Pancreas (tissue), 10 donors: ENCODE data around the gene GDF11. TPM values are rescaled to one million over a fixed set of nuclear protein-coding genes. Genes with fewer than 3 reads are reported as not detected.

Experiments used
- ATAC-seq, 4 donors: fragments of 200-7000 bp; cut with Tn5 transposase; one replicate each; pipeline versions ENCODE4 v1.8.0 to v1.9.1; 2020; ENCODE audit warnings: mild to moderate bottlenecking in 4 of 4, moderate library complexity in 4 of 4
- DNase-seq, 6 donors: peaks; one replicate each; pipeline ENCODE4 v3.0.0-alpha.2; 2020
- FAIRE-seq: peaks from 2 replicates; lab custom pipeline; 2012; peaks lifted over from hg19 to GRCh38; lab: Jason Lieb, UNC
- H3K27ac ChIP-seq, 4 donors: fragments of 200-600 bp; sonication (generic); 1 replicate in 3 of 4; 2 replicates in 1 of 4; pipeline versions ENCODE4 v1.5.0 to v1.8.0; 2020
- H3K27me3 ChIP-seq, 4 donors: fragments of 200-600 bp; one replicate each; pipeline ENCODE4 v1.8.0; 2021
- H3K36me3 ChIP-seq, 3 donors: fragments of 200-600 bp; sonication (generic) in 1 of 3; one replicate each; pipeline versions ENCODE4 v1.5.0 to v1.8.0; 2020 to 2021
- H3K4me1 ChIP-seq, 3 donors: fragments of 200-600 bp; one replicate each; pipeline ENCODE4 v1.8.0; 2021
- H3K4me3 ChIP-seq, 4 donors: fragments of 200-600 bp; sonication (generic) in 2 of 4; one replicate each; pipeline versions ENCODE4 v1.5.0 to v1.8.0; 2020 to 2021
- H3K9me3 ChIP-seq, 4 donors: fragments of 200-600 bp; one replicate each; pipeline ENCODE4 v1.8.0; 2021
- CTCF ChIP-seq, 4 donors: fragments of 200-600 bp; sonication (generic) in 3 of 4; IDR thresholded peaks; one replicate each; pipeline versions ENCODE4 v1.5.0 to v1.8.0; 2021; ENCODE audit warnings: antibody characterized with exemption in 4 of 4
- WGBS, 2 donors: extraction: QIAGEN DNeasy Blood & Tissue Kit; methylation state at CpG; one replicate each; pipeline ENCODE4 v1.1.7; 2013; 5-methylcytosine and 5-hydroxymethylcytosine counted together
- intact Hi-C, 3 donors: fragments of 100-400 bp; cut with DNase I; formaldehyde crosslinking; loops; one replicate each; pipeline versions ENCODE4 v1.11.1 to v1.14.2; 2022
- polyA plus RNA-seq, 2 donors: library from polyadenylated mRNA; stranded (reverse); fragments of 200-250 nt; gene quantifications; one replicate each; pipeline ENCODE4 v1.2.3, GENCODE V29; 2013
- total RNA-seq, 6 donors: library from RNA; stranded (reverse); fragmentation: NEBNext Ultra II Directional in 4 of 6; extraction: Animal tissue kit (Norgen Biotek cat#: 25700) in 4 of 6; gene quantifications; one replicate each; pipeline versions ENCODE4 v1.2.1 to v1.2.4, GENCODE V29; 2021 to 2023
- donor health status: healthy with polysubstance abuse.
- donor health status: DM: no; HTN: no; CAD: no; lungs with moderate emphysema.
- donor health status: DM: no; HTN: no; CAD: no.
- donor health status: control.
- donor health status: control.
- donor health status: Bipolar disorder and iron deficiency.
- donor health status: DM: yes; HTN: yes; CAD: no.
- donor health status: DM: no; HTN: no; CAD: no.
- donor health status: DM: no; HTN: no; CAD: no.
- donor health status: DM: yes; HTN: yes; CAD: no.

Gene GDF11
- total and polyA plus RNA-seq, 8 donors = 0.91 to 3.5 (median 1.3) TPM

GRCh38 chr12:55733858-55734257, 9.1 kb upstream of the GDF11 start:
- no peaks in the 10 kb centered on the region for H3K27me3 ChIP-seq
- peaks cover 0 to 12% (median 10%) of the 10 kb centered on the region in 3 donors for H3K4me1 ChIP-seq
- no peak overlapping the region for H3K27ac ChIP-seq
- 72 to 75% methylated on average over 2 of the region's 2 CpGs for WGBS, 2 donors
- no peak overlapping the region for H3K4me3 ChIP-seq
- H3K9me3 ChIP-seq = no peaks in the 10 kb centered on the region
- no peak for ATAC-seq
- TF ChIP-seq CTCF (IDR thresholded peaks at IDR 0.05) = no peak
- no peak for FAIRE-seq
- H3K36me3 ChIP-seq = no peaks in the 10 kb centered on the region
- intact Hi-C loops = loop anchor here in 1 of 3 donors (10.0 kb wide), 1 partner anchor 301 kb away; no protein-coding TSS in a partner anchor
- no peak for DNase-seq

DNA sequence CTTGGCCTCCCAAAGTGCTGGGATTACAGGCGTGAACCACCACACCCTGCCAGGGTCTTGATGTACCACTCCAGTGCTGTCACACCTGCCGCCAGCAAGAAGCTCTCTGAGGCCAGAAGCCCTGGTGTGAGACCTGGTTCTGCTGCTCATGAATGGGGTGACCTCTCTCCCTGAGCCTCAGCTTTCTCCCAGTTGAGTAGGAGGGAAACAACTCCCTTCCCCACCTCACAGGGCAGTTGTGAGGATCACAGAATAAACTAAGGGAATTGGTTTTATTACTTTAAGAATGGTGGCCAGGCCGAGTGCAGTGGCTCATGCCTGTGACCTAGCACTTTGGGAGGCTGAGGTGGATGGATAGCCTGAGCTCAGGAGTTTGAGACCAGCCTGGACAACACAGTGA, 8.3 kb upstream of the GDF11 start:
- ATAC-seq (no peak), FAIRE-seq (no peak), DNase-seq (no peak)
- no peak for TF ChIP-seq CTCF (IDR thresholded peaks at IDR 0.05)
- intact Hi-C loops = loop anchor here in 1 of 3 donors (10.0 kb wide), 1 partner anchor 300 kb away; no protein-coding TSS in a partner anchor
- H3K4me1 ChIP-seq = peaks cover 0 to 11% (median 10%) of the 10 kb centered on the region in 3 donors
- H3K9me3 ChIP-seq = no peaks in the 10 kb centered on the region
- H3K4me3 ChIP-seq = no peak overlapping the region
- WGBS, 2 donors = 79 to 95% methylated on average over 3 of the region's 3 CpGs
- no peaks in the 10 kb centered on the region for H3K36me3 ChIP-seq
- no peak overlapping the region for H3K27ac ChIP-seq
- no peaks in the 10 kb centered on the region for H3K27me3 ChIP-seq

GRCh38 chr12:55736076-55736475, 6.8 kb upstream of the GDF11 start:
- Histone ChIP-seq H3K27me3 (no peaks in the 10 kb centered on the region), H3K4me1 (peaks cover 0 to 4% (median 0%) of the 10 kb centered on the region in 3 donors), H3K36me3 (no peaks in the 10 kb centered on the region), H3K4me3 (no peak overlapping the region), H3K27ac (no peak overlapping the region), H3K9me3 (no peaks in the 10 kb centered on the region)
- FAIRE-seq (no peak), ATAC-seq (no peak), DNase-seq (peak in 2 of 6 donors; percentile 15 to 29)
- intact Hi-C loops = loop anchor here in 2 of 3 donors (5.0 to 10.0 kb wide), 2 partner anchors 206 to 299 kb away; no protein-coding TSS in a partner anchor
- no peak for TF ChIP-seq CTCF (IDR thresholded peaks at IDR 0.05)
- 39 to 41% methylated on average over 3 of the region's 3 CpGs for WGBS, 2 donors

DNA sequence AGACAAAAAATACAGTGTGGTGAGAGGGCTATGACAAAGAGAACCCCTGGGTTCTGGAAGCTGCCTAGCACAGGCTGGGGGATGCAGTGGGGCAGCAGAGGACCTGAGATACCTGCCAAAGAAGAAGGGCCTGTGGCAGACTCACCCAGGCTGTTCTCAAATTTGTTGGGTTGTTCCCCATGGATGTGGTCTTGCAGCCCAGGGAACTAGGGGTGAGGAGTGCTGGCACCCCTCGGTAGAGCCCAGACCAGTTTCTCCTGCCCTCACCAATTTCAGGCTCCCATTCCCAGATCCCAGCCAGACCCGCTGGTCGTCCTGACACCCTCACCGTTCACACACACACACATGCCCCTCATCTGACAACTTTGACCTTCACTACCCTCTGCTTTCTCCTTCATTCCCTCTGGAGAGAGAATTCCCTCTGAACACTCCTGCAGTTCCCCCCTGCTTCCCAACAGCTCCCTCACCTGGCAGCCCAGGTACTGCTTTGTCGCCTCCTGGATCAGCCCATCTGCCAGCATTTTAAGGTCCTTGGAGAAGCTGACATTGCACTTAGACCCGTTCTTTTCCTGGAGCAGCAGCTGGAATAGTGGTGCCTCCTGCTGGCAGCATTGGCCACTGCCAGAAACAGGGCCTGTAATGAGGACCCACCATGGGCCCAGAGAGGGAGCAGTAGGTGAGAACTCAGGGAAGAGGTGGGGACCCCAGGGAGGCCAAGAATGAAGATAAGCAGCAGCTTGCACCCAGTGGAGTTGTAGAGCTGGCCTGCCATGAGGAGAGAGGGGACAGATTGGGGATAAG, 5.9 kb upstream of the GDF11 start:
- FAIRE-seq = no peak
- Histone ChIP-seq H3K27ac (no peak overlapping the region), H3K36me3 (no peaks in the 10 kb centered on the region), H3K27me3 (no peaks in the 10 kb centered on the region), H3K9me3 (no peaks in the 10 kb centered on the region), H3K4me3 (no peak overlapping the region), H3K4me1 (peaks cover 0 to 4% (median 0%) of the 10 kb centered on the region in 3 donors)
- peak; percentile 67 to 76 (median 74) for TF ChIP-seq CTCF (IDR thresholded peaks at IDR 0.05)
- peak; percentile 82 to 86 (median 84) for ATAC-seq
- DNase-seq = peak; percentile 81 to 89 (median 84)
- WGBS, 2 donors = 17 to 18% methylated on average over 6 of the region's 6 CpGs
- intact Hi-C loops = loop anchor here in 2 of 3 donors (5.0 to 10.0 kb wide), 2 partner anchors 205 to 298 kb away; no protein-coding TSS in a partner anchor
